Measurements from ENCODE around the gene NACA2.

NACA2 gene

DNA sequence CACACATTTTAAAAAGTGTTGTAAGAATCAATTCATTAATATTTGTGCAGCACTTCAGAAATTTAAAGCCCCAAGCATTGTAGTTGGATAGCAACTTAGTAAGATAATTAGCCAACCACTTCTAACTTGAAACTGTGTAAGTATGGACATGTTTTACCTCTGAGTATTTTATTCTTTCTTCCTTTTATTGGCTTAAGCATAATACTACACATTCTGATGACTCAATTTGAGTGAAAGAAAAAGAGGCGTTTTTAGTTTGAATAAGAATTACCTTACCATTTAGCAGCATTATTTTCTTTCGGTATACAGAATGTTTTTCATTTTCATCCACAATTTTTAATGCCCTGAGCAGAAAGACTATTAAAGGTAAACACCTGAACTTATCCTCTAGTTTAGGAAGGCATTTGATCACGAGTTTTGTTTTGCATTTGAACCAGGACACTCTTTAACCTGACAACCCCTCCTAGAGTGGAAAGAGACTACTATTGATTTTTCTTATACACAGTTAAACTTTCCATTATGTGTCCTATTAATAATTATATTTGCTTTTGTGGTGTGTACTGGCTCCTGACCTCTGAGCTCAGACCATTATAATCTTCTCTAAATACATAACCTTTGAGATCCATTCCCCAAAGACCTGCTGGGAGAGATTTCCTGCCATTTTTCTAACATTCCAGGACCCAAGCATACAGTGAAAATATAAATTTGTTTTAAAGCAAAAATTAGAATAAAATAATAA is 9.2 kb downstream of the NACA2 start:
- Histone ChIP-seq H3K36me3 (ENCODE audit: control insufficient read depth, insufficient read depth, low read length) (no peaks in the 10 kb centered on the region), H3K4me2 (ENCODE audit: low read length) (no peak overlapping the region), H3K27ac (ENCODE audit: low read depth, low read length) (no peak overlapping the region), H3K9ac (ENCODE audit: low read length) (no peak overlapping the region), H3K4ac (ENCODE audit: low read depth, low read length) (no peak overlapping the region), H3K79me1 (ENCODE audit: low read length) (no peaks in the 10 kb centered on the region), H3K18ac (ENCODE audit: low read length) (no peak overlapping the region), H2BK15ac (replicated peaks; ENCODE audit: low read depth) (no peak overlapping the region), H4K5ac (ENCODE audit: low read length) (no peak overlapping the region), H3K23ac (ENCODE audit: low read length) (no peak overlapping the region), H2AK5ac (ENCODE audit: low read length) (no peak overlapping the region), H2BK5ac (ENCODE audit: low read length) (no peak overlapping the region), H3K27me3 (ENCODE audit: insufficient read depth, low read length, poor library complexity) (no peaks in the 10 kb centered on the region), H3K4me3 (ENCODE audit: low read length) (no peak overlapping the region), H2BK120ac (ENCODE audit: low read depth, low read length) (no peak overlapping the region), H3K4me1 (ENCODE audit: control insufficient read depth, low read depth, low read length) (no peaks in the 10 kb centered on the region), H3K56ac (ENCODE audit: low read length) (no peak overlapping the region), H3K79me2 (ENCODE audit: control insufficient read depth, insufficient read depth, low read length) (no peaks in the 10 kb centered on the region), H4K8ac (ENCODE audit: low read depth, low read length) (no peak overlapping the region)
- no peak for DNase-seq
- WGBS (ENCODE audit: extremely low coverage, insufficient coverage, low lambda C conversion rate): no CpG with 5 or more reads among the region's 3 CpGs

DNA sequence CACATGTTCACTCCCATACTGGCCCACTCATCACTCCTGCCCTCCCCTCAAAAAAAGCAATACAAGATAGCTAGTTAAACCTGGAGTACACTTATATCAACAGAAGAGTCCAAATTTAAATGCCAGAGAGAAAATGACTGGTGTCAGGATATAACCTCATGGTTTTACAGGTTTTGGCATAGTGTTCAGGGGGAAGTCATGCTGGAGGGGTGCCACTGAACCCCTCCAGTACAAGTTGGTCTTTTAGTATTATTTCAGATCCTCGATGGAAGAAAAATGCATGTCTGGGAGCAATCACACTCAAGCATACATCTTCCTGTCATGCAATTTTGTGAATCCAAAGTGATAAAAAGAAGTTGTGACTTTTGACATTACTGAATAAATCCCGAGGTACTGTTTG is 10.5 kb downstream of the NACA2 start:
- H3K18ac ChIP-seq (ENCODE audit: low read length): no peak overlapping the region
- H3K9ac ChIP-seq (ENCODE audit: low read length): no peak overlapping the region
- WGBS (ENCODE audit: extremely low coverage, insufficient coverage, low lambda C conversion rate): no CpG with 5 or more reads among the region's 2 CpGs
- H2BK120ac ChIP-seq (ENCODE audit: low read depth, low read length): no peak overlapping the region
- H2AK5ac ChIP-seq (ENCODE audit: low read length): no peak overlapping the region
- no peak overlapping the region for H3K4me3 ChIP-seq (ENCODE audit: low read length)
- H3K27ac ChIP-seq (ENCODE audit: low read depth, low read length): no peak overlapping the region
- H3K23ac ChIP-seq (ENCODE audit: low read length): no peak overlapping the region
- DNase-seq: no peak
- no peak overlapping the region for H4K8ac ChIP-seq (ENCODE audit: low read depth, low read length)
- no peak overlapping the region for H4K5ac ChIP-seq (ENCODE audit: low read length)
- H3K4ac ChIP-seq (ENCODE audit: low read depth, low read length): no peak overlapping the region
- H3K79me1 ChIP-seq (ENCODE audit: low read length): no peaks in the 10 kb centered on the region
- no peaks in the 10 kb centered on the region for H3K79me2 ChIP-seq (ENCODE audit: control insufficient read depth, insufficient read depth, low read length)
- H3K4me1 ChIP-seq (ENCODE audit: control insufficient read depth, low read depth, low read length): no peaks in the 10 kb centered on the region
- no peak overlapping the region for H2BK15ac ChIP-seq (replicated peaks; ENCODE audit: low read depth)
- H2BK5ac ChIP-seq (ENCODE audit: low read length): no peak overlapping the region
- no peaks in the 10 kb centered on the region for H3K27me3 ChIP-seq (ENCODE audit: insufficient read depth, low read length, poor library complexity)
- H3K56ac ChIP-seq (ENCODE audit: low read length): no peak overlapping the region
- no peak overlapping the region for H3K4me2 ChIP-seq (ENCODE audit: low read length)
- H3K36me3 ChIP-seq (ENCODE audit: control insufficient read depth, insufficient read depth, low read length): no peaks in the 10 kb centered on the region

DNA sequence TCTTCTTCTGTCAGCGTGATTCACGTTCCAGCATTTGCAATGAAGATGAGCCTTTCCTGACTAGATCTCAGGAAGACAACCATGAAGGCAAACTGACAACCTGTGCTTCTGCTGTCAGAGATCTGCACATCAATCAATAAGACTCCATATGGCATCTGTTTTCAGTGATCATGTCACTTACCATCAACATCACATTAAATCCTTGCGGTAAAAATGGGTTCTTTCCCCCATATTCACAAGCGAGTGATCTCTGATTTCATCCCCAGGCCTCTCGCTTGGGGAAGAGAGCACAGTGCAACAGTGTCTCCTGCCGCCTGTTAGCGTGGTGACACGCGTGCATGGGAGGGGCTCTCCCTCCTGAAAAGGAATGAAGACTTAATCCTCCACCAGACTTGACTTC is 11.1 kb downstream of the NACA2 start:
- DNase-seq: no peak

DNA sequence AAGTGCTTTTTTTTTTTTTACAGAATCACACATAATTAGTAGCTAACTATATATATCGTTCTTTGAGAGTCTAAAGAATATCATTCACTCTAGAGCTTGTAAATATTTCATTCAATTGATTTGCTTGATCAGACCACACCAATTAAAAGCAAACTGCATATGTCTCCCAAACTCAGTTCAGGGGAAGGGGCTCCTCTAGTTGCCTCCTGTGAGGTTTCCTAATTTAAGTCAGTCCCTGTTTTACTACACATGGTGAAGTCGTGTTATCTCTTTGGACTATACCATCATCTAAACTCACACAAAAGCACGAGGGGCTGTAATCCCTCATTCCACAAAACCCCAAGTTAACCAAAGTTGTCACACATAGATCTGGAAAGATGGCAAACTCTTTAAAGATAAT is 11.7 kb downstream of the NACA2 start:
- H3K79me2 ChIP-seq (ENCODE audit: control insufficient read depth, insufficient read depth, low read length): no peaks in the 10 kb centered on the region
- no peak overlapping the region for H3K9ac ChIP-seq (ENCODE audit: low read length)
- H2AK5ac ChIP-seq (ENCODE audit: low read length): no peak overlapping the region
- no peaks in the 10 kb centered on the region for H3K4me1 ChIP-seq (ENCODE audit: control insufficient read depth, low read depth, low read length)
- no peak overlapping the region for H2BK15ac ChIP-seq (replicated peaks; ENCODE audit: low read depth)
- no peak overlapping the region for H3K4me3 ChIP-seq (ENCODE audit: low read length)
- no peak overlapping the region for H4K5ac ChIP-seq (ENCODE audit: low read length)
- no peak overlapping the region for H3K23ac ChIP-seq (ENCODE audit: low read length)
- WGBS (ENCODE audit: extremely low coverage, insufficient coverage, low lambda C conversion rate): no CpG with 5 or more reads among the region's 3 CpGs
- H3K79me1 ChIP-seq (ENCODE audit: low read length): no peaks in the 10 kb centered on the region
- DNase-seq: no peak
- no peak overlapping the region for H3K56ac ChIP-seq (ENCODE audit: low read length)
- no peak overlapping the region for H2BK120ac ChIP-seq (ENCODE audit: low read depth, low read length)
- H3K4ac ChIP-seq (ENCODE audit: low read depth, low read length): no peak overlapping the region
- H3K4me2 ChIP-seq (ENCODE audit: low read length): no peak overlapping the region
- H3K27ac ChIP-seq (ENCODE audit: low read depth, low read length): no peak overlapping the region
- no peaks in the 10 kb centered on the region for H3K36me3 ChIP-seq (ENCODE audit: control insufficient read depth, insufficient read depth, low read length)
- no peak overlapping the region for H3K18ac ChIP-seq (ENCODE audit: low read length)
- no peak overlapping the region for H2BK5ac ChIP-seq (ENCODE audit: low read length)
- no peaks in the 10 kb centered on the region for H3K27me3 ChIP-seq (ENCODE audit: insufficient read depth, low read length, poor library complexity)
- H4K8ac ChIP-seq (ENCODE audit: low read depth, low read length): no peak overlapping the region

More for the DNA sequence above, 11.1 kb downstream of the NACA2 start:
- Histone ChIP-seq H3K36me3 (ENCODE audit: control insufficient read depth, insufficient read depth, low read length) (no peaks in the 10 kb centered on the region), H3K4ac (ENCODE audit: low read depth, low read length) (no peak overlapping the region), H3K27me3 (ENCODE audit: insufficient read depth, low read length, poor library complexity) (no peaks in the 10 kb centered on the region), H3K27ac (ENCODE audit: low read depth, low read length) (no peak overlapping the region), H3K23ac (ENCODE audit: low read length) (no peak overlapping the region), H2BK5ac (ENCODE audit: low read length) (no peak overlapping the region), H2AK5ac (ENCODE audit: low read length) (no peak overlapping the region), H3K56ac (ENCODE audit: low read length) (no peak overlapping the region), H3K4me2 (ENCODE audit: low read length) (no peak overlapping the region), H3K79me1 (ENCODE audit: low read length) (no peaks in the 10 kb centered on the region), H4K8ac (ENCODE audit: low read depth, low read length) (no peak overlapping the region), H3K4me3 (ENCODE audit: low read length) (no peak overlapping the region), H3K4me1 (ENCODE audit: control insufficient read depth, low read depth, low read length) (no peaks in the 10 kb centered on the region), H3K18ac (ENCODE audit: low read length) (no peak overlapping the region), H2BK120ac (ENCODE audit: low read depth, low read length) (no peak overlapping the region), H3K79me2 (ENCODE audit: control insufficient read depth, insufficient read depth, low read length) (no peaks in the 10 kb centered on the region), H3K9ac (ENCODE audit: low read length) (no peak overlapping the region), H4K5ac (ENCODE audit: low read length) (no peak overlapping the region), H2BK15ac (replicated peaks; ENCODE audit: low read depth) (no peak overlapping the region)
- no CpG with 5 or more reads among the region's 9 CpGs for WGBS (ENCODE audit: extremely low coverage, insufficient coverage, low lambda C conversion rate)

DNA sequence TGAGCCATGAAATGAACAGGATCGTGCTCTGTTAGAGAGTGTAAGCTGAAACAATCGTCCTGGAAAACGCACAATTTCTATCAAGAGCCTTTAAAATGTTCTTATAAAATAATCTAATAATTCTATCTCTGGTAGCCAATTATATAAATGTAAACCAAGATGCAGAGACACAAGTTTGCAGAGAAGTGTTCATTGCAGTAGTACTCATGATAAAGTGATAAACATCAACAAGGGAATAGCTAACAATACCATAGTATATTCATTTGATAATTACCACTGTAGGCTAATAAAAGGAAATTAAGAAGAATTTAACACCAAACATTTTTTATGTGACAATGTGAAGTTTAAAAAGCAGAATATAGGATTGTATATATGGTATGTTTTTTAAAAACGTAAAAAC is 12.4 kb downstream of the NACA2 start:
- DNase-seq: no peak
- WGBS (ENCODE audit: extremely low coverage, insufficient coverage, low lambda C conversion rate): 100% methylated on average over 1 of the region's 4 CpGs

DNA sequence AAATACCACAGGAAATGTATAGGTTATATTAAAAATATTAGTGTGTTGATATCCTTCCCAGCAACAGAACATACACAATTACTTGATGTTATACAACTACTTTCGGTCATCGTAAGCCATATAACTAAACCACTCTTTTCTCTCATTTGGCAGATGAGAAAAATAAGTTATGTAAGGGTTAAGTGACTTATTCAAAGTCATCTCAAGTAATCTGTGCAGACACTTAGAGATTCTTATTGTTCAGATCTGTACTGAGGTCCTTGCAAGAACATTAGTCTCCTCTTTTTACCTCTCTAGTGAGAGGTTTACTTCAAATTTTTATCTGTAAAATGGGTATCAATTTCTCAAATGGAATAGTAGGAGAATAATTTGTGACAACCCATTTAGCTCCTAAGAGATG is 15.0 kb downstream of the NACA2 start:
- H3K18ac ChIP-seq (ENCODE audit: low read length): no peak overlapping the region
- WGBS (ENCODE audit: extremely low coverage, insufficient coverage, low lambda C conversion rate): no CpG with 5 or more reads among the region's 2 CpGs

More for the DNA sequence above, 12.4 kb downstream of the NACA2 start:
- Histone ChIP-seq H3K18ac (ENCODE audit: low read length) (no peak overlapping the region), H3K27me3 (ENCODE audit: insufficient read depth, low read length, poor library complexity) (no peaks in the 10 kb centered on the region), H3K79me1 (ENCODE audit: low read length) (no peaks in the 10 kb centered on the region), H3K9ac (ENCODE audit: low read length) (no peak overlapping the region), H3K23ac (ENCODE audit: low read length) (no peak overlapping the region), H2AK5ac (ENCODE audit: low read length) (no peak overlapping the region), H2BK5ac (ENCODE audit: low read length) (no peak overlapping the region), H3K4me1 (ENCODE audit: control insufficient read depth, low read depth, low read length) (no peaks in the 10 kb centered on the region), H3K36me3 (ENCODE audit: control insufficient read depth, insufficient read depth, low read length) (no peaks in the 10 kb centered on the region), H3K56ac (ENCODE audit: low read length) (no peak overlapping the region), H4K5ac (ENCODE audit: low read length) (no peak overlapping the region), H4K8ac (ENCODE audit: low read depth, low read length) (no peak overlapping the region), H2BK15ac (replicated peaks; ENCODE audit: low read depth) (no peak overlapping the region), H3K27ac (ENCODE audit: low read depth, low read length) (no peak overlapping the region), H3K79me2 (ENCODE audit: control insufficient read depth, insufficient read depth, low read length) (no peaks in the 10 kb centered on the region), H2BK120ac (ENCODE audit: low read depth, low read length) (no peak overlapping the region), H3K4me2 (ENCODE audit: low read length) (no peak overlapping the region), H3K4me3 (ENCODE audit: low read length) (no peak overlapping the region), H3K4ac (ENCODE audit: low read depth, low read length) (no peak overlapping the region)

More for the DNA sequence above, 15.0 kb downstream of the NACA2 start:
- Histone ChIP-seq H3K79me1 (ENCODE audit: low read length) (no peaks in the 10 kb centered on the region), H3K56ac (ENCODE audit: low read length) (no peak overlapping the region), H4K8ac (ENCODE audit: low read depth, low read length) (no peak overlapping the region), H3K79me2 (ENCODE audit: control insufficient read depth, insufficient read depth, low read length) (no peaks in the 10 kb centered on the region), H2BK15ac (replicated peaks; ENCODE audit: low read depth) (no peak overlapping the region), H2BK5ac (ENCODE audit: low read length) (no peak overlapping the region), H3K27ac (ENCODE audit: low read depth, low read length) (no peak overlapping the region), H3K4ac (ENCODE audit: low read depth, low read length) (no peak overlapping the region), H2AK5ac (ENCODE audit: low read length) (no peak overlapping the region), H3K36me3 (ENCODE audit: control insufficient read depth, insufficient read depth, low read length) (no peaks in the 10 kb centered on the region), H3K27me3 (ENCODE audit: insufficient read depth, low read length, poor library complexity) (no peaks in the 10 kb centered on the region), H3K4me2 (ENCODE audit: low read length) (no peak overlapping the region), H3K9ac (ENCODE audit: low read length) (no peak overlapping the region), H3K4me1 (ENCODE audit: control insufficient read depth, low read depth, low read length) (no peaks in the 10 kb centered on the region), H2BK120ac (ENCODE audit: low read depth, low read length) (no peak overlapping the region), H4K5ac (ENCODE audit: low read length) (no peak overlapping the region), H3K23ac (ENCODE audit: low read length) (no peak overlapping the region), H3K4me3 (ENCODE audit: low read length) (no peak overlapping the region)
- no peak for DNase-seq
